Mesodermal cell (in vitro differentiated cells): ENCODE data around the gene TC2N.
"Not testable (repeated sequence)": the region's sequence is repeated elsewhere in the genome, so short reads cannot be mapped to it uniquely, and the experiment has no call there.

Source experiments
- H3K27ac ChIP-seq: 2 replicates; pipeline ENCODE4 v1.7.0; 2013; ENCODE audit warnings: mild to moderate bottlenecking, low read depth, low read length, moderate library complexity; ENCODE audit not compliant: severe bottlenecking
- H3K36me3 ChIP-seq: 2 replicates; pipeline ENCODE4 v1.7.1; 2013; ENCODE audit warnings: mild to moderate bottlenecking, low read length, moderate library complexity; ENCODE audit not compliant: control insufficient read depth, insufficient read depth
- H3K4me1 ChIP-seq: one replicate; pipeline ENCODE4 v1.7.1; 2013; ENCODE audit warnings: mild to moderate bottlenecking, low read length; ENCODE audit not compliant: insufficient read depth, control insufficient read depth, poor library complexity, severe bottlenecking
- H3K4me3 ChIP-seq: 2 replicates; pipeline ENCODE4 v1.7.0; 2013; ENCODE audit warnings: low read length, control low read depth, mild to moderate bottlenecking; ENCODE audit not compliant: insufficient read depth, poor library complexity, severe bottlenecking; ENCODE audit errors: extremely low read depth
- H3K9me3 ChIP-seq: 2 replicates; pipeline ENCODE4 v1.7.1; 2013; ENCODE audit warnings: mild to moderate bottlenecking, low read length, moderate library complexity; ENCODE audit not compliant: control insufficient read depth
- WGBS, 2 experiments: methylation state at CpG; one replicate each; pipeline ENCODE4 v1.1.5; 2013; ENCODE audit warnings: missing lambda C conversion rate in 2 of 2; ENCODE audit not compliant: insufficient coverage in 2 of 2; 5-methylcytosine and 5-hydroxymethylcytosine counted together

TC2N gene

GRCh38 chr14:91899806-91900205 is 32.5 kb upstream of the TC2N start:
- H3K36me3 ChIP-seq = no peaks in the 10 kb centered on the region
- H3K4me3 ChIP-seq = no peak overlapping the region
- no peaks in the 10 kb centered on the region for H3K9me3 ChIP-seq
- no peak overlapping the region for H3K27ac ChIP-seq
- no peaks in the 10 kb centered on the region for H3K4me1 ChIP-seq
- WGBS, 2 experiments = 89 to 97% methylated on average over 3 of the region's 4 CpGs

DNA sequence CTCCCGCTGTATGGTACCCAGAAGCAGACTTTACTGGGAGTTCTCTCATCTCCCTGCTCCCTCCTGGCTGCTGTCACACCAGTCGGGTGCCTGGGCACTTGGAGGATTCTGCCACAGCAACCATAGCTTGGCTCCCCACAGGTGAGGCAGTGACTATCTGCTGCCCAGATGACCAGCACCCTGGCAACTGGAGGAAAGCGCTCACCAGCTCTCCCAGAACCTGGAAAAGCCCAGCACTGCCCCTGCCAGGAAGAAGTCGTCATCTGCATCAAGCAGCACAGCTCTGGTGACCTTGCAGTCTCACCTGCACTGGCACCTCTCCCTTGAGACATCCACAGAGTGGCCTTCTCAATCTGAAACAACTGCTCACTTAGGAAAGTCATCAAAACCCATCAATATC is 31.9 kb upstream of the TC2N start:
- Histone ChIP-seq H3K4me3 (no peak overlapping the region), H3K9me3 (no peaks in the 10 kb centered on the region), H3K36me3 (no peaks in the 10 kb centered on the region), H3K27ac (no peak overlapping the region), H3K4me1 (no peaks in the 10 kb centered on the region)
- WGBS, 2 experiments = 89 to 93% methylated on average over 3 to 4 of the region's 4 CpGs

DNA sequence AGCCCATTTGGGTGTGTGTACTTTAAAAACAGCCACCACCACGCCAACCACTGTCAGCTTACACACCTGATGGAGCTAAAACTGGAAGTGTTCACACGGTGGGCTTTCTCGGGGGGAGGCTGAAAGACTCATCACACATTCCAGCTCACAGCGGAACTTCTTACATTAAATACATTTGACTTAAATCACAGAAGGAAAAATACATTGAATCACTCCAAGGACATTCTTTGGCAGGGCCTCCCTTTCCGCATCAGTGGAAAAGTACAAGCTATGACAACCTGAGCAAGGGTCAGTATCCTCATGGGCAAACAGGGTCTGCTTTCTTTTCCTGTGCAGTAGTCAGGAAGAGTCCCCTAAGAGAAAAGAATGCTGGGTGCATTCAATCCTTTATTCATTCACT is 31.0 kb upstream of the TC2N start:
- 86 to 87% methylated on average over 5 of the region's 5 CpGs for WGBS, 2 experiments

DNA sequence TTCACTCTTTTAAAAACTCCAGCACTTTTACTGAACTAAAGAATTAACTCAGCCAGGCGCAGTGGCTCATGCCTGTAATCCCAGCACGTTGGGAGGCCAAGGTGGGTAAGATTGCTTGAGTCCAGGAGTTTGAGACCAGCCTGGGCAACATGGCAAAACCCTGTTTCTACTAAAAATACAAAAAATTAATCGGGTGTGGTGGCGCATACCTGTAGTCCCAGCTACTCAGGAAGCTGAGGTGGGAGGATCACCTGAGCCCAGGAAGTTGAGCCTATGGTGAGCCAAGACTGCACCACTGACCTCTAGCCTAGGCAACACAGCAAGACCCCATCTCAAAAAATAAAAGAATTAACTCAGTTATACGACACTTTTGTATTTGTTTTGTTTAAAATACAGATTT is 30.4 kb upstream of the TC2N start:
- not testable (repeated sequence) for H3K4me1 ChIP-seq, H3K27ac ChIP-seq, H3K36me3 ChIP-seq, H3K9me3 ChIP-seq, H3K4me3 ChIP-seq
- WGBS, 2 experiments = 93 to 100% methylated on average over 2 to 4 of the region's 5 CpGs

More for the DNA sequence above, 31.0 kb upstream of the TC2N start:
- no peaks in the 10 kb centered on the region for H3K4me1 ChIP-seq
- H3K36me3 ChIP-seq = no peaks in the 10 kb centered on the region
- no peaks in the 10 kb centered on the region for H3K9me3 ChIP-seq
- H3K27ac ChIP-seq = no peak overlapping the region
- H3K4me3 ChIP-seq = no peak overlapping the region

GRCh38 chr14:91897106-91897701 is 29.9 kb upstream of the TC2N start:
- 53 to 69% methylated on average over 6 to 8 of the region's 10 CpGs for WGBS, 2 experiments
- H3K36me3 ChIP-seq = no peaks in the 10 kb centered on the region
- no peaks in the 10 kb centered on the region for H3K4me1 ChIP-seq
- H3K27ac ChIP-seq = no peak overlapping the region
- no peaks in the 10 kb centered on the region for H3K9me3 ChIP-seq
- no peak overlapping the region for H3K4me3 ChIP-seq

DNA sequence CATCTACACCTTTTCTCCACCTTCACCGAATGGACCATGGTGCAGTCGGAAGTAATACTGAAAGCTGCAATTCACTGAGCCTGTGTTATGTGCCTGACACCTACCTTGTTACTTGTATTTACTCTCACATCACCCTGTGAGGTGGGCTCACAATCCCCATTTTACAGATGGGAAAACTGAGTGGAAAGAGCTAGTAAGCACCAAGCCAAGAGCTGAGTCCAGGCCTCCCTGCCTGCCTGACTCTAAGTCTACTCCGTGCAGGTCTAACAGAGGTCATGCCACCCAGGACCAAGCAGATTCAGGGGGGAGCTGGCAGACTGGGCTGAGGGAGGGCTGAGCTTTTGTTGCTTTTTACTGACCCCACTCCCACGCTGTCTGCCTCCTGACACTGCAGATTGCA is 29.1 kb upstream of the TC2N start:
- no peak overlapping the region for H3K27ac ChIP-seq
- no peaks in the 10 kb centered on the region for H3K36me3 ChIP-seq
- no peaks in the 10 kb centered on the region for H3K9me3 ChIP-seq
- no peak overlapping the region for H3K4me3 ChIP-seq
- 86 to 91% methylated on average over 3 to 4 of the region's 4 CpGs for WGBS, 2 experiments
- no peaks in the 10 kb centered on the region for H3K4me1 ChIP-seq

DNA sequence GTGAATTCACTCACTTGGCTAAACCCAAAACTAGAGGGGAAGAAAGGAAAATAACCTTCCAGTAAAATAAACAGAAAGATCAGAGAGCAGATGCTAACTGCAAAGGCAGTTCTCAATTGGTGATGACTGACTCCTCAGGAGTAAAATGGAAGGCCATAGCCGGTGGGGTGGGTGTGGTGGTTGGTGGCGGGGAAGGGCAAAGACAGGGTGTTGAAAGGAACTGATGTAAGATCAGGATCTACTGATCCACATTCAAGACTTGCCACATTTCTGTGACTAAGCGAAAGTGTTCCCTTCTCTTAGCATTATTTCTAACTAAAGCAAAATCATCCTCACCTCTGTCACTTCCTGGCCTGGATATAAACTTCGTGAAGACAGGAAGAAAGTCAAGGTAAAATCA is 26.3 kb upstream of the TC2N start:
- no peaks in the 10 kb centered on the region for H3K9me3 ChIP-seq
- WGBS, 2 experiments = 95% methylated on average over 2 of the region's 4 CpGs; no CpG with 5 or more reads in 1 of the 2 experiments
- peaks cover 9% of the 10 kb centered on the region for H3K4me1 ChIP-seq
- H3K4me3 ChIP-seq = no peak overlapping the region
- H3K36me3 ChIP-seq = no peaks in the 10 kb centered on the region
- H3K27ac ChIP-seq = no peak overlapping the region

DNA sequence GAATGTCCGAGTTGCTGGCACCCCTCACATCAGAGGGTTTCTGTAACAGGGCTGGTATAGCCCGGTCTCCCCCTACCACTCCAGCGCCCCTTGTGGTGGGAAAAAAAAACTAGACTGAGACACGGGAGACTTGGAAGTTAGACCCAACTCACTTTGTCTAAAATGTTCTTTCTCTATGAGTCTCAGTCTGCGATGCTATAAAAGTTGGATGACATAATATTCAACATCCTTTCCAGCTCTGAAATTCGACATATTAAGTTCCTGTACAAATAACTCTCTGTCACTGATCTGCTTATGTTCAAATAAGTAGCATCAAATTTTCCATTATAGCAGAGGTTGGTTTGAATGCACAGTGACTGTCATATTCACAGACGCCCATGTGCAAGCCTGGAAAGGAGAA is 25.7 kb upstream of the TC2N start:
- Histone ChIP-seq H3K27ac (no peak overlapping the region), H3K4me1 (peaks cover 9% of the 10 kb centered on the region), H3K36me3 (no peaks in the 10 kb centered on the region), H3K9me3 (no peaks in the 10 kb centered on the region), H3K4me3 (no peak overlapping the region)
- WGBS, 2 experiments = 50 to 60% methylated on average over 1 to 2 of the region's 7 CpGs

DNA sequence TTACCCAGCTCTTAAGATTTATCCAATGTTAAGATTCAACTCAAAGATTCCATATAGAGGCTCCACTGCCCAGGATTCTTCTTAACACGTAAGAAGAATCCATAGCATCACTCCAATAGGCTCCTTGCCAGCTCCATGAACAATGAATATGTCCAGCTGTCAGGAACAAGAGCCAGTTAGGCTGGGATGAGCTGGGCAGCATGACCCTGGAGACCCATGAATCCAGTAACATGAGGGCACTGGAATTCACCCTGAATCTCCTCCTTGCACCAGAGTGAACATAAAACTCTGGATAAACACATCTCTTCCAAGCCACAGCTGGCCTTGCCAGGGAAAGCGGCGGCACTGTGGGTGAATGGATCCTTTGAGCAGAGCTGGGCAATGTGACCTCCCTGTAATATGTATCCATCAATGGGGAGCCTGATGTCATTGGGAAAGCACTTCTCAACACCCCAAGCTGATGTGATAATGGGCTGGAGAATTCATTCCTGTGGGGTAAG is 24.4 kb upstream of the TC2N start:
- H3K9me3 ChIP-seq = no peaks in the 10 kb centered on the region
- H3K27ac ChIP-seq = no peak overlapping the region
- H3K36me3 ChIP-seq = no peaks in the 10 kb centered on the region
- WGBS, 2 experiments = 82 to 87% methylated on average over 2 to 3 of the region's 3 CpGs
- peaks cover 9% of the 10 kb centered on the region for H3K4me1 ChIP-seq
- no peak overlapping the region for H3K4me3 ChIP-seq

- H3K4me1 ChIP-seq = peaks cover 9% of the 10 kb centered on the region
- H3K4me3 ChIP-seq = no peak overlapping the region
- 90 to 98% methylated on average over 5 of the region's 5 CpGs for WGBS, 2 experiments
Observed at GRCh38 chr14:91891101-91891500, 23.8 kb upstream of the TC2N start.

DNA sequence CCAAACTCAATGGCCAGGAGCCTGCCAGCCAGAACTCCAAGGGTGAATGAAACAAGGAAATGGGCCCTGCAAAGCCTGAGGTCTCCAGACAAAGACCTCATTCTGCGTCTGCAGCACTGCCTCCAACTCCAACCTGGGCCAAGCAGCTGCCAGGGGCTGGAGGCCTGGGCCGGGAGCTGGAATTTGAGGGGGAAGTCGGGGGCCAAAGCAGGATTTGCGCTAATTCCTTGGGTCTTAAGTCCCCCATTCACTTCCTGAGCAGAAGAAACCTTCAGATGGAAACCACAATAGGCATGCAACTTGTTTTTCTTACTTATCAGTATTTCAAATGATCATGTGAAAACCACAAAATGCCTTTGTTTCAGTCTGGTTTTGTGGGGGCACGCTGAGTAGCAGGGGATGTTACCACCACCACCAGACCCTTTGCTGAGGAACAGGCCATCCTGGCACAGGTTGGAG is 23.0 kb upstream of the TC2N start:
- WGBS, 2 experiments = 63 to 100% methylated on average over 2 to 3 of the region's 5 CpGs
- peaks cover 9% of the 10 kb centered on the region for H3K4me1 ChIP-seq
- no peaks in the 10 kb centered on the region for H3K36me3 ChIP-seq
- H3K9me3 ChIP-seq = no peaks in the 10 kb centered on the region
- no peak overlapping the region for H3K4me3 ChIP-seq
- H3K27ac ChIP-seq = no peak overlapping the region

More at GRCh38 chr14:91891101-91891500, 23.8 kb upstream of the TC2N start:
- Histone ChIP-seq H3K27ac (no peak overlapping the region), H3K9me3 (no peaks in the 10 kb centered on the region), H3K36me3 (no peaks in the 10 kb centered on the region)
